Measurements from ENCODE around the gene NR2F1-AS1.

The NR2F1-AS1 gene

GRCh38 chr5:93575461-93576414 lies 5.3 kb downstream of the NR2F1-AS1 start:
- Histone ChIP-seq H3K9ac (ENCODE audit: low read depth, low read length, poor library complexity) (no peak overlapping the region), H2AFZ (ENCODE audit: low read length) (no peak overlapping the region), H3K36me3 (replicated peaks in 1 of 2; ENCODE audit: control insufficient read depth in 2 of 2, insufficient read depth in 2 of 2, low read length in 2 of 2) (peaks cover 0 to 37% of the 10 kb centered on the region in 2 donors), H2BK120ac (ENCODE audit: low read depth, low read length) (no peak overlapping the region), H3K4me3 (ENCODE audit: low read length in 2 of 2) (no peak overlapping the region), H3K14ac (ENCODE audit: low read length) (no peak overlapping the region), H2BK5ac (ENCODE audit: low read length) (no peak overlapping the region), H4K8ac (ENCODE audit: low read depth, low read length) (no peak overlapping the region), H3K27me3 (ENCODE audit: control insufficient read depth in 3 of 3, insufficient read depth in 3 of 3, low read depth in 1 of 3, low read length in 3 of 3) (peaks cover 0 to 33% (median 0%) of the 10 kb centered on the region in 3 experiments), H3K9me3 (replicated peaks in 1 of 2; ENCODE audit: control insufficient read depth in 2 of 2, insufficient read depth in 1 of 2, low read depth in 1 of 2, low read length in 2 of 2) (peaks cover 0 to 31% of the 10 kb centered on the region in 2 donors), H3K27ac (replicated peaks; ENCODE audit: low read length) (peak overlapping the region; percentile 24), H3K79me1 (ENCODE audit: low read depth, low read length) (peaks cover 6% of the 10 kb centered on the region), H3K23ac (ENCODE audit: low read depth, low read length, poor library complexity) (no peak overlapping the region), H3K18ac (ENCODE audit: low read length) (no peak overlapping the region), H2BK12ac (ENCODE audit: low read length) (no peak overlapping the region), H3K4me1 (ENCODE audit: control insufficient read depth in 2 of 2, insufficient read depth in 1 of 2, low read depth in 1 of 2, low read length in 2 of 2) (peaks cover 48 to 56% of the 10 kb centered on the region in 2 donors), H4K91ac (ENCODE audit: low read depth, low read length, poor library complexity) (no peak overlapping the region), H3K4me2 (ENCODE audit: insufficient read depth, low read length, poor library complexity, severe bottlenecking) (no peak overlapping the region), H3K4ac (ENCODE audit: low read length) (no peak overlapping the region), H2AK5ac (ENCODE audit: low read depth, low read length) (no peak overlapping the region), H2BK15ac (ENCODE audit: low read length) (no peak overlapping the region)
- no peak for DNase-seq (ENCODE audit: low spot score)
- WGBS, 2 donors (ENCODE audit: extremely low coverage in 2 of 2, insufficient read length in 2 of 2, insufficient replicate concordance in 1 of 2), result no CpG with 5 or more reads among the region's 6 CpGs

GRCh38 chr5:93574491-93575305 lies 6.3 kb downstream of the NR2F1-AS1 start:
- Histone ChIP-seq H2BK120ac (ENCODE audit: low read depth, low read length) (no peak overlapping the region), H3K4me3 (ENCODE audit: low read length in 2 of 2) (no peak overlapping the region), H3K9me3 (replicated peaks in 1 of 2; ENCODE audit: control insufficient read depth in 2 of 2, insufficient read depth in 1 of 2, low read depth in 1 of 2, low read length in 2 of 2) (peaks cover 0 to 38% of the 10 kb centered on the region in 2 donors), H3K27me3 (ENCODE audit: control insufficient read depth in 3 of 3, insufficient read depth in 3 of 3, low read depth in 1 of 3, low read length in 3 of 3) (peaks cover 0 to 43% (median 0%) of the 10 kb centered on the region in 3 experiments), H3K23ac (ENCODE audit: low read depth, low read length, poor library complexity) (no peak overlapping the region), H2BK5ac (ENCODE audit: low read length) (no peak overlapping the region), H2AK5ac (ENCODE audit: low read depth, low read length) (no peak overlapping the region), H3K27ac (replicated peaks; ENCODE audit: low read length) (no peak overlapping the region), H4K91ac (ENCODE audit: low read depth, low read length, poor library complexity) (no peak overlapping the region), H2AFZ (ENCODE audit: low read length) (no peak overlapping the region), H4K8ac (ENCODE audit: low read depth, low read length) (no peak overlapping the region), H3K4ac (ENCODE audit: low read length) (no peak overlapping the region), H3K36me3 (replicated peaks in 1 of 2; ENCODE audit: control insufficient read depth in 2 of 2, insufficient read depth in 2 of 2, low read length in 2 of 2) (peaks cover 0 to 47% of the 10 kb centered on the region in 2 donors), H3K4me1 (ENCODE audit: control insufficient read depth in 2 of 2, insufficient read depth in 1 of 2, low read depth in 1 of 2, low read length in 2 of 2) (peaks cover 48 to 61% of the 10 kb centered on the region in 2 donors), H2BK12ac (ENCODE audit: low read length) (no peak overlapping the region), H2BK15ac (ENCODE audit: low read length) (no peak overlapping the region), H3K79me1 (ENCODE audit: low read depth, low read length) (peaks cover 2% of the 10 kb centered on the region), H3K18ac (ENCODE audit: low read length) (no peak overlapping the region), H3K9ac (ENCODE audit: low read depth, low read length, poor library complexity) (no peak overlapping the region), H3K14ac (ENCODE audit: low read length) (no peak overlapping the region), H3K4me2 (ENCODE audit: insufficient read depth, low read length, poor library complexity, severe bottlenecking) (peak overlapping the region; percentile 26)
- WGBS, 2 donors (ENCODE audit: extremely low coverage in 2 of 2, insufficient read length in 2 of 2, insufficient replicate concordance in 1 of 2), result no CpG with 5 or more reads among the region's 12 CpGs
- no peak for DNase-seq (ENCODE audit: low spot score)

GRCh38 chr5:93573354-93574351 lies 7.4 kb downstream of the NR2F1-AS1 start:
- Histone ChIP-seq H3K4me2 (ENCODE audit: insufficient read depth, low read length, poor library complexity, severe bottlenecking) (peak overlapping the region; percentile 94), H3K18ac (ENCODE audit: low read length) (peak overlapping the region; percentile 86), H2BK5ac (ENCODE audit: low read length) (no peak overlapping the region), H3K14ac (ENCODE audit: low read length) (no peak overlapping the region), H2BK15ac (ENCODE audit: low read length) (peak overlapping the region; percentile 34), H4K8ac (ENCODE audit: low read depth, low read length) (no peak overlapping the region), H3K4ac (ENCODE audit: low read length) (no peak overlapping the region), H2AK5ac (ENCODE audit: low read depth, low read length) (no peak overlapping the region), H4K91ac (ENCODE audit: low read depth, low read length, poor library complexity) (no peak overlapping the region), H3K27me3 (ENCODE audit: control insufficient read depth in 3 of 3, insufficient read depth in 3 of 3, low read depth in 1 of 3, low read length in 3 of 3) (peaks cover 0 to 45% (median 0%) of the 10 kb centered on the region in 3 experiments), H3K79me1 (ENCODE audit: low read depth, low read length) (no peaks in the 10 kb centered on the region), H2BK120ac (ENCODE audit: low read depth, low read length) (no peak overlapping the region), H3K27ac (replicated peaks; ENCODE audit: low read length) (no peak overlapping the region), H3K4me1 (ENCODE audit: control insufficient read depth in 2 of 2, insufficient read depth in 1 of 2, low read depth in 1 of 2, low read length in 2 of 2) (peaks cover 42 to 61% of the 10 kb centered on the region in 2 donors), H3K9me3 (replicated peaks in 1 of 2; ENCODE audit: control insufficient read depth in 2 of 2, insufficient read depth in 1 of 2, low read depth in 1 of 2, low read length in 2 of 2) (peaks cover 0 to 43% of the 10 kb centered on the region in 2 donors), H3K9ac (ENCODE audit: low read depth, low read length, poor library complexity) (no peak overlapping the region), H3K23ac (ENCODE audit: low read depth, low read length, poor library complexity) (no peak overlapping the region), H2BK12ac (ENCODE audit: low read length) (no peak overlapping the region), H2AFZ (ENCODE audit: low read length) (no peak overlapping the region), H3K36me3 (replicated peaks in 1 of 2; ENCODE audit: control insufficient read depth in 2 of 2, insufficient read depth in 2 of 2, low read length in 2 of 2) (peaks cover 0 to 58% of the 10 kb centered on the region in 2 donors), H3K4me3 (ENCODE audit: low read length in 2 of 2) (no peak overlapping the region)
- no peak for DNase-seq (ENCODE audit: low spot score)
- no CpG with 5 or more reads among the region's 32 CpGs for WGBS, 2 donors (ENCODE audit: extremely low coverage in 2 of 2, insufficient read length in 2 of 2, insufficient replicate concordance in 1 of 2)
